Spleen (tissue), 11 donors: ENCODE measurements around the gene PKMYT1. TPM values are rescaled to one million over a fixed set of nuclear protein-coding genes. Genes with fewer than 3 reads are reported as not detected.

Experiments
- DNase-seq: peaks from one replicate; pipeline ENCODE4 v3.0.0-alpha.2; 2020
- H3K27ac ChIP-seq, 8 donors: fragments of 200-600 bp; sonication (generic) in 7 of 8; 1 replicate in 4 of 8; 2 replicates in 4 of 8; pipeline versions ENCODE4 v1.5.0 to v1.8.0; 2016 to 2021; ENCODE audit warnings: inconsistent platforms in 4 of 8, mild to moderate bottlenecking in 4 of 8, moderate library complexity in 1 of 8
- H3K27me3 ChIP-seq, 7 donors: fragments of 200-600 bp; sonication (generic) in 6 of 7; replicated peaks in 1 of 7; 1 replicate in 4 of 7; 2 replicates in 3 of 7; pipeline versions ENCODE4 v1.5.0 to v1.8.0; 2016 to 2021; ENCODE audit warnings: inconsistent platforms in 3 of 7, mild to moderate bottlenecking in 1 of 7
- H3K36me3 ChIP-seq, 6 donors: fragments of 200-600 bp; sonication (generic) in 5 of 6; 1 replicate in 4 of 6; 2 replicates in 2 of 6; pipeline versions ENCODE4 v1.5.0 to v1.8.0; 2016 to 2021; ENCODE audit warnings: inconsistent platforms in 2 of 6
- H3K4me1 ChIP-seq, 6 donors: fragments of 200-600 bp; sonication (generic) in 5 of 6; 1 replicate in 3 of 6; 2 replicates in 3 of 6; pipeline versions ENCODE4 v1.5.0 to v1.8.0; 2016 to 2021; ENCODE audit warnings: inconsistent platforms in 3 of 6
- H3K4me3 ChIP-seq, 8 donors: fragments of 200-600 bp; sonication (generic) in 7 of 8; 1 replicate in 4 of 8; 2 replicates in 4 of 8; pipeline versions ENCODE4 v1.5.0 to v1.8.0; 2016 to 2021; ENCODE audit warnings: inconsistent platforms in 4 of 8, mild to moderate bottlenecking in 4 of 8, moderate library complexity in 2 of 8
- H3K9me3 ChIP-seq, 8 donors: fragments of 200-600 bp; sonication (generic) in 7 of 8; 1 replicate in 4 of 8; 2 replicates in 4 of 8; pipeline versions ENCODE4 v1.5.0 to v1.8.0; 2016 to 2021; ENCODE audit warnings: inconsistent platforms in 4 of 8
- POLR2A ChIP-seq, 3 donors: fragments of 450-650 bp; IDR thresholded peaks; one replicate each; pipeline ENCODE4 v1.5.1; 2017; ENCODE audit warnings: antibody characterized with exemption in 3 of 3, mild to moderate bottlenecking in 1 of 3
- POLR2AphosphoS5 ChIP-seq, 3 donors: sonication (generic); formaldehyde crosslinking; IDR thresholded peaks; one replicate each; pipeline ENCODE4 v1.5.1; 2017; ENCODE audit warnings: antibody characterized with exemption in 3 of 3
- WGBS, 5 donors: extraction: QIAGEN DNeasy Blood & Tissue Kit in 3 of 5; methylation state at CpG; one replicate each; pipeline versions ENCODE4 v1.1.5 to v1.1.7; 2013 to 2018; 5-methylcytosine and 5-hydroxymethylcytosine counted together
- intact Hi-C: fragments of 100-400 bp; cut with DNase I; formaldehyde crosslinking; loops from one replicate; pipeline ENCODE4 v1.15.0; 2023; ENCODE audit warnings: low total_unique reads
- polyA plus RNA-seq, 3 donors: library from polyadenylated mRNA; stranded (reverse); fragments of 200-250 nt; gene quantifications; one replicate each; pipeline ENCODE4 v1.2.1, GENCODE V29; 2013
- total RNA-seq, 7 donors: library from RNA; depleted of rRNA in 3 of 7; stranded (reverse); fragments of >200 nt in 3 of 7; fragmentation: NEBNext Ultra II Directional in 4 of 7; extraction: Animal tissue kit (Norgen Biotek cat#: 25700) in 4 of 7; gene quantifications; one replicate each; pipeline versions ENCODE4 v1.1.0 to v1.2.1, GENCODE V29; 2016 to 2021
- TF ChIP-seq, protein P1 (sequence below), 11 experiments: fragments of 200-600 bp in 7 of 11; fragments of 450-650 bp in 4 of 11; sonication (generic) in 4 of 11; IDR thresholded peaks in 8 of 11; conservative IDR thresholded peaks in 3 of 11; 1 replicate in 7 of 11; 2 replicates in 4 of 11; pipeline versions ENCODE4 v1.4.0 to v1.8.0; 2016 to 2021; ENCODE audit warnings: antibody characterized with exemption in 11 of 11, inconsistent platforms in 4 of 11, mild to moderate bottlenecking in 1 of 11
- donor health status: healthy with polysubstance abuse.
- donor health status: DM: no; HTN: no; CAD: no; lungs with moderate emphysema.
- donor health status: DM: no; HTN: no; CAD: no.
- donor health status: Bipolar disorder and iron deficiency.
- donor health status: healthy.
- donor health status: DM: no; HTN: no; CAD: no.
- donor health status: DM: yes; HTN: yes; CAD: no.

The PKMYT1 gene
- total and polyA plus RNA-seq, 10 donors, result 3.3 to 11.3 (median 6.2) TPM

DNA sequence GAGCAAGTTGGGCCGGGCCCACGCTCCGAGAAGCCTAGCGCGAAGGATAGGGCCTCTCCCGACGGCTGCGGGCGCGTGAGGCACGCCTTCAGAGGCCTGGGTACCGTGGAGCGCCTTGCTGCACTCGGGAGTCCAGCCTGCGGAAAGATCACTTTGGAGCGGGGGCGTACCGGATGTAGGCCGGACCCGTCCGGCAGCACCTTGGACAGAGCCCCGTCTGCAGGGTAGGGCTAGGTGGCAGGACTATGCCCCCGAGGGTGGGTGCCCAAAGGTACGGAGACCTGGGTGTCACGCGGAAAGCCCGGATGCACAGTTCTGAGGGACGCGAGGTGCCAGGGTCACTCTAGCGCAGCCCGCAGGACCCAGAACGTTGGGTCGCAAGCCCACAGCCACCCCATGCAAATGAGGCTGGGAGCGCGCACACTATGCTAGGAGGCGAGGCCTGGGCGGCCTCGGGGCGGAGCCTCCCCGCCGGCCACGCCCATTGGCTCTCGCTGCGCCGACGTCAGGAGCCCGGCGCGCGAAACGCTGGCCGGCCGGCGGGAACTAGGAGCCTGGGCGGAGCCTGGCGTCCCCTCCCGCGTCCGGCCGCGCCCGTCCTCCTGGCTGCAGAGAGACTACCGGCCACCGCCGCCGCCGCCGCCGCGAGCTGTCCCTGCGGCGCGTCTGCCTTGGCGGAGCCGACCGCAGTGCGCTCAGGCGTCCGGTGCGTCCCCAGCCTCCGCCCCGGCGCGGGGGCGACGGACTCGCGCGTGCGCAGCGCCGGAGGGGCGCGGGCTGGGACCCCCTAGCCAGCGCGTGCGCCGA lies 11.3 kb downstream of the PKMYT1 start, which contains the start of gene PAQR4:
Gene PAQR4, plus strand, starts transcription at position 611 of the 807 bp plus-strand sequence. CDS start 327 bp downstream, outside the sequence.
- intact Hi-C loops, result no loop called here
- Histone ChIP-seq H3K4me1 (peaks cover 26 to 77% (median 68%) of the 10 kb centered on the region in 6 donors), H3K27ac (peak within 1 kb of the TSS in 4 of 8 donors; percentile 56 to 79 (median 74))

GRCh38 chr16:2968368-2968737 lies 11.9 kb downstream of the PKMYT1 start:
- peaks cover 32 to 83% (median 74%) of the 10 kb centered on the region in 6 donors for H3K4me1 ChIP-seq
- intact Hi-C loops, result no loop called here
- H3K27ac ChIP-seq, result peak overlapping the region in 3 of 8 donors; percentile 46 to 79 (median 75)
- 14 to 23% (median 16%) methylated on average over 18 of the region's 18 CpGs for whole genome bisulfite sequencing, 5 donors
- H3K27me3 ChIP-seq, result peaks cover 21 to 71% (median 53%) of the 10 kb centered on the region in 7 donors
- no peaks in the 10 kb centered on the region for H3K9me3 ChIP-seq
- H3K4me3 ChIP-seq, result peak overlapping the region in 7 of 8 donors; percentile 74 to 95 (median 82)
- H3K36me3 ChIP-seq, result peaks cover 0 to 21% (median 0%) of the 10 kb centered on the region in 6 donors
- TF ChIP-seq POLR2AphosphoS5 (IDR thresholded peaks at IDR 0.05) (no peak), POLR2A (IDR thresholded peaks at IDR 0.05) (no peak)
- TF ChIP-seq, protein P1, sequence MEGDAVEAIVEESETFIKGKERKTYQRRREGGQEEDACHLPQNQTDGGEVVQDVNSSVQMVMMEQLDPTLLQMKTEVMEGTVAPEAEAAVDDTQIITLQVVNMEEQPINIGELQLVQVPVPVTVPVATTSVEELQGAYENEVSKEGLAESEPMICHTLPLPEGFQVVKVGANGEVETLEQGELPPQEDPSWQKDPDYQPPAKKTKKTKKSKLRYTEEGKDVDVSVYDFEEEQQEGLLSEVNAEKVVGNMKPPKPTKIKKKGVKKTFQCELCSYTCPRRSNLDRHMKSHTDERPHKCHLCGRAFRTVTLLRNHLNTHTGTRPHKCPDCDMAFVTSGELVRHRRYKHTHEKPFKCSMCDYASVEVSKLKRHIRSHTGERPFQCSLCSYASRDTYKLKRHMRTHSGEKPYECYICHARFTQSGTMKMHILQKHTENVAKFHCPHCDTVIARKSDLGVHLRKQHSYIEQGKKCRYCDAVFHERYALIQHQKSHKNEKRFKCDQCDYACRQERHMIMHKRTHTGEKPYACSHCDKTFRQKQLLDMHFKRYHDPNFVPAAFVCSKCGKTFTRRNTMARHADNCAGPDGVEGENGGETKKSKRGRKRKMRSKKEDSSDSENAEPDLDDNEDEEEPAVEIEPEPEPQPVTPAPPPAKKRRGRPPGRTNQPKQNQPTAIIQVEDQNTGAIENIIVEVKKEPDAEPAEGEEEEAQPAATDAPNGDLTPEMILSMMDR (IDR thresholded peaks at IDR 0.05 in 8 of 11, conservative IDR thresholded peaks at IDR 0.05 in 3 of 11), result no peak
- no peak for DNase-seq

More for the DNA sequence above, 11.3 kb downstream of the PKMYT1 start, which contains the start of gene PAQR4:
- Histone ChIP-seq H3K9me3 (no peaks in the 10 kb centered on the region), H3K36me3 (peaks cover 0 to 26% (median 0%) of the 10 kb centered on the region in 6 donors), H3K4me3 (peak within 1 kb of the TSS; percentile 53 to 95 (median 81)), H3K27me3 (peaks cover 19 to 65% (median 47%) of the 10 kb centered on the region in 7 donors)
- peak; percentile 96 for DNase-seq
- no peak for TF ChIP-seq POLR2A (IDR thresholded peaks at IDR 0.05)
- peak in 2 of 3 donors; percentile 65 to 75 for TF ChIP-seq POLR2AphosphoS5 (IDR thresholded peaks at IDR 0.05)
- TF ChIP-seq, protein P1 (IDR thresholded peaks at IDR 0.05 in 8 of 11, conservative IDR thresholded peaks at IDR 0.05 in 3 of 11), result peak in 2 of 11 experiments; percentile 24 to 44
- WGBS, 5 donors, result 1 to 6% (median 1%) methylated on average over 28 to 98 of the region's 98 CpGs

DNA sequence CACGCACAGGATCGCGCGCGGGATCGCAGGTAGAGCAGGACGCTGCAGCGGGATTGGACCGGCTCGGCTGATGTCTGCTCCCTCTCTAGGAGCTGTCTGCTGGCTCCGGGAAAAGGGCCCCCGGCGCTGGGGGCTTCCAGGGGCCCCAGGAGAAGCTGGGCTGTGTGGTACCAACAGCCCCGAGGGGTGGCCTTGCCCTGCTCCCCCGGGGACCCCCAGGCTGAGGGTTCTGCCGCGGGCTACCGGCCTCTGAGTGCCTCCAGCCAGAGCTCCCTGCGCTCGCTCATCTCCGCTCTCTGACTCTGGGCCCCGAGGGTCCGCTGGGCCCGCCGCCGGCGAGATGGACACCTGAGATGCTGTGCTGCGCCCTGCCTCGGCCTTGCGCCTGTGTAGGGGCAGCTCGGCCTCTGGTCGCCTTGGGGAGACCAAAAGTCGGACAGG lies 12.5 kb downstream of the PKMYT1 start:
- WGBS, 5 donors, result 42 to 65% (median 55%) methylated on average over 12 to 33 of the region's 33 CpGs
- no peaks in the 10 kb centered on the region for H3K9me3 ChIP-seq
- peaks cover 36 to 89% (median 80%) of the 10 kb centered on the region in 6 donors for H3K4me1 ChIP-seq
- TF ChIP-seq POLR2A (IDR thresholded peaks at IDR 0.05) (no peak), POLR2AphosphoS5 (IDR thresholded peaks at IDR 0.05) (no peak)
- TF ChIP-seq, protein P1 (IDR thresholded peaks at IDR 0.05 in 8 of 11, conservative IDR thresholded peaks at IDR 0.05 in 3 of 11), result no peak
- H3K36me3 ChIP-seq, result peaks cover 0 to 14% (median 0%) of the 10 kb centered on the region in 6 donors
- H3K27me3 ChIP-seq, result peaks cover 27 to 77% (median 59%) of the 10 kb centered on the region in 7 donors
- intact Hi-C loops, result no loop called here
- peak; percentile 77 for DNase-seq
- peak overlapping the region in 1 of 8 donors; percentile 95 for H3K4me3 ChIP-seq
- no peak overlapping the region for H3K27ac ChIP-seq

DNA sequence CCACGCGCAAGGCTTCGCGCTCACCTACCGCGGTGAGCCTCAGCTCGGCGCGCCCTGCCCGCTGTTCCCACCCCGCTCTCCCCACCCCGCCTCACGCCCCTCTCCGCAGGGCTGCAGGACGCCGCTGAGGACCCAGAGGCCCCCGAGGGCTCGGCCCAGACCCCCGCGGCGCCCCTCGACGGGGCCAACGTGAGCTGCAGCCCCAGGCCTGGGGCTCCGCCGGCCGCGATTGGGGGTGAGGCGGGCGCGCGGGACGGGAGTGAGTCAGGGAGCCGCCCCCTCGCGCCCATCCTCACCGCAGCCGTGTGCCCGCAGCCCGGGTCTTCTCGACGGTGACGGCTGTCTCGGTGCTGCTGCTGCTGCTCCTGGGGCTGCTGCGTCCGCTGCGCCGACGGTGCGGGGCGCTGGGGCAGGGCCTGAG lies 13.0 kb downstream of the PKMYT1 start:
- peaks cover 0 to 9% (median 0%) of the 10 kb centered on the region in 6 donors for H3K36me3 ChIP-seq
- H3K9me3 ChIP-seq, result no peaks in the 10 kb centered on the region
- no peak overlapping the region for H3K27ac ChIP-seq
- TF ChIP-seq POLR2A (IDR thresholded peaks at IDR 0.05) (no peak), POLR2AphosphoS5 (IDR thresholded peaks at IDR 0.05) (no peak)
- TF ChIP-seq, protein P1 (IDR thresholded peaks at IDR 0.05 in 8 of 11, conservative IDR thresholded peaks at IDR 0.05 in 3 of 11), result no peak
- H3K4me3 ChIP-seq, result peak overlapping the region in 6 of 8 donors; percentile 13 to 95 (median 25)
- H3K27me3 ChIP-seq, result peaks cover 30 to 82% (median 64%) of the 10 kb centered on the region in 7 donors
- WGBS, 5 donors, result 7 to 14% (median 13%) methylated on average over 6 to 51 of the region's 51 CpGs
- peak; percentile 76 for DNase-seq
- intact Hi-C loops, result no loop called here
- H3K4me1 ChIP-seq, result peaks cover 36 to 94% (median 83%) of the 10 kb centered on the region in 6 donors
